ENCODE measurements around the gene IMP3.

DNA sequence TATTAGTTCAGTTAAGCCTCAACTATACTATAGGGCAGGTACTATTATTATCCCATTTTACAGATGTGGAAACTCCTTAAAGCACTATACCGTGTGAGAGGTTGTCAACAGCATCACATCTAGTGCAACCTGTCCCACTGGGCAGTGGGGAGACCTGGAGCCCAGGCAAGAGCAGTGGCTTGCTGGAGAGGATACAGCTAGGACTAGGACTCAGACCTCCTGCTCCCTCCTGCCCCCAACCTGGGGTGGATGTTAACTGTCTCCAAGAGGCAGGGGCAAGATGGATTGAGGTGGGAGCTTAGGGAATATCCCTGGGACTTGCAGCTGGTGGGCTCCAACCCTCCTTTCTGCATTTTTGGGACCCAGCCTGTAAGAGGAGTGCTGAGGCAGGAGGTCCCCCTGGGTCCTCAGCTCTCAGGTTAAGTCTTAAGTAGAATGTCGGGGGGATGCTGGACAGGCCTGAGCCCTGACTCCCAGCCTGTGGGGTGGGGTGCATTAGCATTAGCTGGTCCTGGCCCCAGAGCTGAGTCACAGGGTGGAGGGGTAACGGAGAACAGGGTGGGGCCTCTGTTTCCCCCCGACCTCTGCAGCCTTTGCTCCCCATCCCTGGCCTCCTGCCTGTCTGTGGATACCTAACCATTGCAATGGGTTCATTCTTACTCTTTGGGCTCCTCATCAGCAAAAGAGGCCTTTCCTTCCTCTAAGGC is 14.3 kb upstream of the IMP3 start:
- TF ChIP-seq POLR2A (IDR thresholded peaks at IDR 0.05): no peak
- TF ChIP-seq, protein P1, sequence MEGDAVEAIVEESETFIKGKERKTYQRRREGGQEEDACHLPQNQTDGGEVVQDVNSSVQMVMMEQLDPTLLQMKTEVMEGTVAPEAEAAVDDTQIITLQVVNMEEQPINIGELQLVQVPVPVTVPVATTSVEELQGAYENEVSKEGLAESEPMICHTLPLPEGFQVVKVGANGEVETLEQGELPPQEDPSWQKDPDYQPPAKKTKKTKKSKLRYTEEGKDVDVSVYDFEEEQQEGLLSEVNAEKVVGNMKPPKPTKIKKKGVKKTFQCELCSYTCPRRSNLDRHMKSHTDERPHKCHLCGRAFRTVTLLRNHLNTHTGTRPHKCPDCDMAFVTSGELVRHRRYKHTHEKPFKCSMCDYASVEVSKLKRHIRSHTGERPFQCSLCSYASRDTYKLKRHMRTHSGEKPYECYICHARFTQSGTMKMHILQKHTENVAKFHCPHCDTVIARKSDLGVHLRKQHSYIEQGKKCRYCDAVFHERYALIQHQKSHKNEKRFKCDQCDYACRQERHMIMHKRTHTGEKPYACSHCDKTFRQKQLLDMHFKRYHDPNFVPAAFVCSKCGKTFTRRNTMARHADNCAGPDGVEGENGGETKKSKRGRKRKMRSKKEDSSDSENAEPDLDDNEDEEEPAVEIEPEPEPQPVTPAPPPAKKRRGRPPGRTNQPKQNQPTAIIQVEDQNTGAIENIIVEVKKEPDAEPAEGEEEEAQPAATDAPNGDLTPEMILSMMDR (IDR thresholded peaks at IDR 0.05): no peak
